ENCODE measurements around the gene RNF213. TPM values are rescaled to one million over a fixed set of nuclear protein-coding genes. Genes with fewer than 3 reads are reported as not detected.
A peak's percentile ranks its signal among the peaks of the same experiment; 100 is the strongest.

The RNF213 gene
- total RNA-seq, 1 donor from 2014 or later: 228 TPM

DNA sequence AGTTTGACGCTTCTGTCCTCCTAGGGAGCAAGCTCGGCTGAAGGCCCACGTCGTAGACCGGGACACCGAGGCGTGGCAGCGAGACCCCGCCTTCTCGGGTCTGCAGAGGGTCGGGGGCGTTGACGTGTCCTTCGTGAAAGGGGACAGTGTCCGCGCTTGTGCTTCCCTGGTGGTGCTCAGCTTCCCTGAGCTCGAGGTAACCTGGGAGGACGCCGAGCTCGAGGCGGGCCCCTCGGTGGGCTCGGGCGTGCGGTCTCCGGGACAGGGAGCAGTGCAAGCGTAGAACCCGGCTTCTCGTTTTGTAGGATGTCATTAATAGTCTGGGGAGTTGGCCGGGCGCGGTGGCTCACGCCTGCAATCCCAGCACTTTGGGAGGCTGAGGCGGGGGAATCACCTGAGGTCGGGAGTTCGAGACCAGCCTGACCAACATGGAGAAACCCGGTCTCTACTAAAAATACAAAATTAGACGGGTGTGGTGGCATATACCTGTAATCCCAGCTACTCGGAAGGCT, 155.0 kb downstream of the RNF213 start:
- Mint-ChIP-seq H3K27ac (peak overlapping the region; percentile 81), H3K36me3 (ENCODE audit: low read depth) (peaks cover 34% of the 10 kb centered on the region), H3K4me3 (peak overlapping the region; percentile 89), H3K9me3 (no peaks in the 10 kb centered on the region), H3K27me3 (peaks cover 16% of the 10 kb centered on the region), H3K4me1 (peaks cover 26% of the 10 kb centered on the region)
- intact Hi-C loops (cut with micrococcal nuclease): loop anchor here (1.0 kb wide), 3 partner anchors 9 to 620 kb away; partner anchors contain the start of gene BAIAP2
- no peak for DNase-seq
- ChIA-PET CTCF (interaction anchor here (0.9 kb wide), 1 partner anchor 11 kb away, joined by 4 read pairs; no protein-coding TSS in a partner anchor), POLR2A (interaction anchor here (0.7 to 2.5 kb wide), 3 partner anchors 38 to 576 kb away, joined by 3 to 24 read pairs (median 6); partner anchors contain the start of gene CHMP6)
- TF ChIP-seq, protein P1, sequence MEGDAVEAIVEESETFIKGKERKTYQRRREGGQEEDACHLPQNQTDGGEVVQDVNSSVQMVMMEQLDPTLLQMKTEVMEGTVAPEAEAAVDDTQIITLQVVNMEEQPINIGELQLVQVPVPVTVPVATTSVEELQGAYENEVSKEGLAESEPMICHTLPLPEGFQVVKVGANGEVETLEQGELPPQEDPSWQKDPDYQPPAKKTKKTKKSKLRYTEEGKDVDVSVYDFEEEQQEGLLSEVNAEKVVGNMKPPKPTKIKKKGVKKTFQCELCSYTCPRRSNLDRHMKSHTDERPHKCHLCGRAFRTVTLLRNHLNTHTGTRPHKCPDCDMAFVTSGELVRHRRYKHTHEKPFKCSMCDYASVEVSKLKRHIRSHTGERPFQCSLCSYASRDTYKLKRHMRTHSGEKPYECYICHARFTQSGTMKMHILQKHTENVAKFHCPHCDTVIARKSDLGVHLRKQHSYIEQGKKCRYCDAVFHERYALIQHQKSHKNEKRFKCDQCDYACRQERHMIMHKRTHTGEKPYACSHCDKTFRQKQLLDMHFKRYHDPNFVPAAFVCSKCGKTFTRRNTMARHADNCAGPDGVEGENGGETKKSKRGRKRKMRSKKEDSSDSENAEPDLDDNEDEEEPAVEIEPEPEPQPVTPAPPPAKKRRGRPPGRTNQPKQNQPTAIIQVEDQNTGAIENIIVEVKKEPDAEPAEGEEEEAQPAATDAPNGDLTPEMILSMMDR (IDR thresholded peaks at IDR 0.05): no peak
- no peak for ATAC-seq (ENCODE audit: low read depth)

DNA sequence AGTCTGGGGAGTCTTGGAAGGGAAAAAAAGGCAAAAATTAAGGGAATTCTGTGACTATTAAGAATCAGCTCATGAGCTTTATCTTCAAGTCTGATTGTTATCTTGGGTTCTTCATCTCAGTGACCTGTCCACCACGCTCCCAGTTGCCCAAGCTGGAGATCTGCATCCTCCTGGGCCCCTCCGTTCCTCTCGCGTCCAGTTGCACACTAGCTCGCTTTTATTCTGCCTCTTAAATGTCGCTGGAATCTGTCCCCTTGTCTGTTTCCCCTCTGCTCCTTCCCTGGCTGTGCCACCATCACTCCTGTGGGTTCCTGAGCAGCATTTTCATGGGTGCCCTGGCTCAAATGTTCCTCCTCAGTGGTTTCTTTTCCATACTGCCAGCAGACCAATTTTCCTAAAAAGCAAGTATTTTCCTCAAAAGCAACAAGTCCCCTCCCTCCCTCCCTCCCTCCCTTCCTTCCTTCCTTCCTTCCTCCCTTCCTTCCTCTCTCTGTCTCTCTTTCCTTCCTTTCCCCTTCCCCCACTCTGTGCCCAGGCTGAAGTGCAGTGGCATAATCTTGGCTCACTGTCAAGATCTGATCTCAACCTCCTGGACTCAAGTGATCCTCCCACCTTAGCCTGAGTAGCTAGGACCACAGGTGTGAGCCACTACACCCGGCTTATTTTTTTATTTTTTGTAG, 155.7 kb downstream of the RNF213 start:
- ATAC-seq (ENCODE audit: low read depth) (no peak), DNase-seq (no peak)
- peak overlapping the region; percentile 89 for H3K4me3 Mint-ChIP-seq
- H3K27ac Mint-ChIP-seq: peak overlapping the region; percentile 24
- TF ChIP-seq, protein P1 (IDR thresholded peaks at IDR 0.05): no peak
- ChIA-PET CTCF (interaction anchor here (0.9 kb wide), 1 partner anchor 11 kb away, joined by 4 read pairs; no protein-coding TSS in a partner anchor), POLR2A (interaction anchor here (0.6 to 2.5 kb wide), 6 partner anchors 38 to 575 kb away, joined by 3 to 24 read pairs (median 6); partner anchors contain the start of genes CHMP6 and GAA)
- intact Hi-C loops (cut with micrococcal nuclease): no loop called here
- peaks cover 26% of the 10 kb centered on the region for H3K4me1 Mint-ChIP-seq
- H3K27me3 Mint-ChIP-seq: peaks cover 13% of the 10 kb centered on the region
- H3K9me3 Mint-ChIP-seq: no peaks in the 10 kb centered on the region
- peaks cover 34% of the 10 kb centered on the region for H3K36me3 Mint-ChIP-seq (ENCODE audit: low read depth)

DNA sequence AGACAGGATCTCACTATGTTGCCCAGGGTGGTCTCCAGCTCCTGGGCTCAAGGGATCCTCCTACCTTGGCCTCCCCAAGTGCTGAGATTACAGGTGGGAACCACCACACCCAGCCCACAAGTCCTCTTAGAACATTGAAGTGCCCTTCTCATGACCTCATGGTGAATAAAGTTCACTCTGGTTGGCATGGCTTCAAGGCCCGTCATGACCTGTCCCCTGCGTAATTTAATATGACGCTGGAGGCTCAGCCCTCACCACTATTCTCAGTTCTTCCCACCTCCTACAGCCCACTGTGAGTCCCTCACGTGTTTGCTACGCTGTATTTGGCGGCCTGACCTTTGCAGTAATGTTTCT, 156.3 kb downstream of the RNF213 start:
- peaks cover 34% of the 10 kb centered on the region for H3K36me3 Mint-ChIP-seq (ENCODE audit: low read depth)
- peak overlapping the region; percentile 89 for H3K4me3 Mint-ChIP-seq
- ATAC-seq (ENCODE audit: low read depth) (no peak), DNase-seq (no peak)
- H3K27me3 Mint-ChIP-seq: peaks cover 13% of the 10 kb centered on the region
- H3K9me3 Mint-ChIP-seq: no peaks in the 10 kb centered on the region
- ChIA-PET CTCF (no interaction called here), POLR2A (interaction anchor here (2.5 kb wide), 1 partner anchor 37 kb away, joined by 24 read pairs; no protein-coding TSS in a partner anchor)
- H3K4me1 Mint-ChIP-seq: peaks cover 26% of the 10 kb centered on the region
- TF ChIP-seq, protein P1 (IDR thresholded peaks at IDR 0.05): no peak
- intact Hi-C loops (cut with micrococcal nuclease): no loop called here
- H3K27ac Mint-ChIP-seq: peak overlapping the region; percentile 24

DNA sequence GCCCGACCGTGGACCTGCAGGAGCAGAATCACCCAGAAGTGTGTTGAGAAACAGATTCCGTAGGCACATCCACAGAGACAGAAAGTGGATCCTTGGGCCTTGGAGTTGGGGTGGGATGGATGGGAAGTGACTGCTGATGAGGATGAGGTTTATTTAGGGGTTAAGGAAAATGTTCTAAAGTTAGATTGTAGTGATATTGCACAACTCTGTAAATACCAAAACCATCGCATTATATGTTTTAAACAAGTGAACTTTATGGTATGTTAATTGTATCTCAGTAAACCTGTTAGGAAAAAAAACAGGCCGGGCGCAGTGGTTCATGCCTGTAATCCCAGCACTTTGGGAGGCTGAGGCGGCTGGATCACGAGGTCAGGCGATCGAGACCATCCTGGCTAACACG, 157.9 kb downstream of the RNF213 start:
- Mint-ChIP-seq H3K9me3 (no peaks in the 10 kb centered on the region), H3K27ac (no peak overlapping the region), H3K36me3 (ENCODE audit: low read depth) (peaks cover 34% of the 10 kb centered on the region), H3K4me3 (no peak overlapping the region), H3K27me3 (peaks cover 7% of the 10 kb centered on the region), H3K4me1 (peaks cover 26% of the 10 kb centered on the region)
- CTCF ChIA-PET: no interaction called here
- no peak for DNase-seq
- no peak for ATAC-seq (ENCODE audit: low read depth)
- intact Hi-C loops (cut with micrococcal nuclease): no loop called here
- POLR2A ChIA-PET: no interaction called here
- TF ChIP-seq, protein P1 (IDR thresholded peaks at IDR 0.05): no peak

DNA sequence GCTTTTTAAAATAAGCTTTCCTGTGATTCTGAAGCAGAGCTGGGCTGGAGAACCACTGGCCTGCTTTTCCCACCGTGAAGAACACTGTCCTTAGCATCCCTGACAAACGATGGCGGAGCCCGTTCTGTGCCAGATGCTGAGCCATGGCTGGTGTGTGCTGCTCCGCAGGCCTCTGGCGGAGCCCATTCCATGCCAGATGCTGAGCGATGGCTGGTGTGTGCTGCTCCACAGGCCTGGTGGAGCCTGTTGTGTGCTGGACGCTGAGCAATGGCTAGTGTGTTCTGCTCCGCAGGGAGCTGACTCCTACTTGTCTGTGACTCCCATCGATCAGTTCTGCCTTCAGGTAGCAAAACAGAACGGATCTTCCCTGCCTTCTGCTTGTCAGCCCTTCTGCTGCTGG, 158.6 kb downstream of the RNF213 start:
- TF ChIP-seq, protein P1 (IDR thresholded peaks at IDR 0.05): no peak
- Mint-ChIP-seq H3K9me3 (no peaks in the 10 kb centered on the region), H3K36me3 (ENCODE audit: low read depth) (peaks cover 34% of the 10 kb centered on the region), H3K27ac (no peak overlapping the region), H3K4me1 (peaks cover 27% of the 10 kb centered on the region), H3K27me3 (peaks cover 2% of the 10 kb centered on the region), H3K4me3 (no peak overlapping the region)
- ChIA-PET CTCF (no interaction called here), POLR2A (no interaction called here)
- intact Hi-C loops (cut with micrococcal nuclease): no loop called here
- DNase-seq (no peak), ATAC-seq (ENCODE audit: low read depth) (no peak)

All from activated B cell treated with CpG ODN at 0.5 μM for 24 hours (primary cell).